Esophagus muscularis mucosa (tissue), 4 donors: Measurements from ENCODE around the gene DNER. TPM values are rescaled to one million over a fixed set of nuclear protein-coding genes. Genes with fewer than 3 reads are reported as not detected.

ENCODE experiments used
- DNase-seq: peaks from one replicate; pipeline ENCODE4 v3.0.0-alpha.2; 2017; ENCODE audit errors: extremely low spot score
- H3K27ac ChIP-seq, 4 donors: fragments of 200-600 bp; sonication (generic); replicated peaks in 1 of 4; 1 replicate in 3 of 4; 2 replicates in 1 of 4; pipeline ENCODE4 v1.5.1; 2016 to 2019; ENCODE audit warnings: mild to moderate bottlenecking in 1 of 4
- H3K27me3 ChIP-seq, 4 donors: fragments of 200-600 bp; sonication (generic); one replicate each; pipeline versions ENCODE4 v1.5.1 to v1.6.0; 2016 to 2019
- H3K36me3 ChIP-seq, 4 donors: fragments of 200-600 bp; sonication (generic); one replicate each; pipeline ENCODE4 v1.5.1; 2016 to 2019
- H3K4me1 ChIP-seq, 4 donors: fragments of 200-600 bp; sonication (generic); one replicate each; pipeline ENCODE4 v1.5.1; 2016 to 2019
- H3K4me3 ChIP-seq, 4 donors: fragments of 200-600 bp; sonication (generic); 1 replicate in 2 of 4; 2 replicates in 2 of 4; pipeline ENCODE4 v1.5.1; 2016 to 2019; ENCODE audit warnings: mild to moderate bottlenecking in 4 of 4, moderate library complexity in 1 of 4
- H3K9me3 ChIP-seq, 4 donors: fragments of 200-600 bp; sonication (generic); 1 replicate in 3 of 4; 2 replicates in 1 of 4; pipeline ENCODE4 v1.5.1; 2016 to 2019
- EP300 ChIP-seq: sonication (generic); formaldehyde crosslinking; IDR thresholded peaks from one replicate; pipeline ENCODE4 v1.6.1; 2017; ENCODE audit warnings: antibody characterized with exemption
- POLR2A ChIP-seq: fragments of 450-650 bp; IDR thresholded peaks from one replicate; pipeline ENCODE4 v1.6.1; 2017; ENCODE audit warnings: antibody characterized with exemption, moderate library complexity, mild to moderate bottlenecking, low read depth
- POLR2AphosphoS5 ChIP-seq, 2 donors: sonication (generic); formaldehyde crosslinking; IDR thresholded peaks; one replicate each; pipeline ENCODE4 v1.6.1; 2017; ENCODE audit warnings: antibody characterized with exemption in 2 of 2
- WGBS: methylation state at CpG from one replicate; pipeline ENCODE4 v1.1.5; 2018; 5-methylcytosine and 5-hydroxymethylcytosine counted together
- intact Hi-C: fragments of 100-400 bp; cut with DNase I; formaldehyde crosslinking; loops from one replicate; pipeline ENCODE4 v1.15.1; 2023
- total RNA-seq, 4 donors: library from RNA; depleted of rRNA; stranded (reverse); fragments of >200 nt; gene quantifications; one replicate each; pipeline versions ENCODE4 v1.1.0 to v1.2.1, GENCODE V29; 2016
- TF ChIP-seq, protein P1 (sequence below), 3 experiments: fragments of 200-600 bp in 2 of 3; fragments of 450-650 bp in 1 of 3; sonication (generic) in 2 of 3; IDR thresholded peaks; one replicate each; pipeline ENCODE4 v1.5.1; 2017 to 2019; ENCODE audit warnings: antibody characterized with exemption in 3 of 3, mild to moderate bottlenecking in 2 of 3, moderate library complexity in 1 of 3

The DNER gene
- total RNA-seq, 4 donors from 2014 or later, result 2.9 to 5.3 (median 4.6) TPM

DNA sequence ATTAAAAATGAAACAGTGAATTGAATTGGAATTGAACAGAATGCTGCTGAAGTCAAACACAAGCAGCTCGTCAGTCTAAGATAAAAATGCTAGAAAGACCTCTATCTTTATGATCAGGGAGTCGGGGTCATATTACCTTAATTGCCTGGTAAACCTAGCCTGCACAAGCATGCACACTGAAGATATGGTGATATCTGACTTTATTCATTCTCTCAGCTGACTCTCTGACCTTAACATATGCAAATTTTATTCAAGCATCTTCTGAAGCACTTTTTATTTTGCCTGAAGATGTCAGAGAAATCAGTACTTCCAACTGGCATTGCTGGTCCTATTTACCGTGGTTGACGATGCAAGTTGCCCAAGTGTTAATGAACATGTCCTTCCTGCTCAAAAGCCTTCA, 56.4 kb downstream of the DNER start:
- Histone ChIP-seq H3K36me3 (no peaks in the 10 kb centered on the region), H3K9me3 (no peaks in the 10 kb centered on the region), H3K27ac (no peak overlapping the region), H3K4me3 (no peak overlapping the region), H3K4me1 (no peaks in the 10 kb centered on the region), H3K27me3 (no peaks in the 10 kb centered on the region)
- intact Hi-C loops, result no loop called here
- DNase-seq, result no peak
- TF ChIP-seq EP300 (no peak), POLR2A (no peak), POLR2AphosphoS5 (IDR thresholded peaks at IDR 0.05) (no peak)
- TF ChIP-seq, protein P1, sequence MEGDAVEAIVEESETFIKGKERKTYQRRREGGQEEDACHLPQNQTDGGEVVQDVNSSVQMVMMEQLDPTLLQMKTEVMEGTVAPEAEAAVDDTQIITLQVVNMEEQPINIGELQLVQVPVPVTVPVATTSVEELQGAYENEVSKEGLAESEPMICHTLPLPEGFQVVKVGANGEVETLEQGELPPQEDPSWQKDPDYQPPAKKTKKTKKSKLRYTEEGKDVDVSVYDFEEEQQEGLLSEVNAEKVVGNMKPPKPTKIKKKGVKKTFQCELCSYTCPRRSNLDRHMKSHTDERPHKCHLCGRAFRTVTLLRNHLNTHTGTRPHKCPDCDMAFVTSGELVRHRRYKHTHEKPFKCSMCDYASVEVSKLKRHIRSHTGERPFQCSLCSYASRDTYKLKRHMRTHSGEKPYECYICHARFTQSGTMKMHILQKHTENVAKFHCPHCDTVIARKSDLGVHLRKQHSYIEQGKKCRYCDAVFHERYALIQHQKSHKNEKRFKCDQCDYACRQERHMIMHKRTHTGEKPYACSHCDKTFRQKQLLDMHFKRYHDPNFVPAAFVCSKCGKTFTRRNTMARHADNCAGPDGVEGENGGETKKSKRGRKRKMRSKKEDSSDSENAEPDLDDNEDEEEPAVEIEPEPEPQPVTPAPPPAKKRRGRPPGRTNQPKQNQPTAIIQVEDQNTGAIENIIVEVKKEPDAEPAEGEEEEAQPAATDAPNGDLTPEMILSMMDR (IDR thresholded peaks at IDR 0.05), result no peak
- WGBS, result 90% methylated on average over 4 of the region's 4 CpGs

DNA sequence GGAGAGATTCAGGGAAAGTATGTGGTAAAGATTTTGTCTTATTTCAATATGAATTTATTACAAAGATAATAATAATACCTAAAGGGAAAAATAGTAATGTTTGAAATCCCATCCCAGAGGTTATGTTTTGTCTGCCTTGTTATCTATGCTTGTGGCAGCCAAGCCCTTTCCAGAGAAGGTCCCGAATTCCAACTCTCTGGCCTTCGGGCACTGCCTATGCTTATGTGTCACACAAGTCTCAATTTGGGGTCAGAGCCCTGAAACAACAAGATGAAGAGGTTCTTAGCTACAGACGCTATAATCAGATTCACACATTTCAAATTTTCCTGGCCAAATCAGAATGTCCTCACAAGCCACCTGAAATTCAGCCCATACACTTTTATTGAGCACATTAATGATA, 59.9 kb downstream of the DNER start:
- Histone ChIP-seq H3K36me3 (no peaks in the 10 kb centered on the region), H3K9me3 (no peaks in the 10 kb centered on the region), H3K4me3 (no peak overlapping the region), H3K27ac (no peak overlapping the region), H3K4me1 (no peaks in the 10 kb centered on the region), H3K27me3 (peaks cover 0 to 11% (median 0%) of the 10 kb centered on the region in 4 donors)
- 84% methylated on average over 3 of the region's 3 CpGs for WGBS
- no peak for DNase-seq
- TF ChIP-seq POLR2A (no peak), POLR2AphosphoS5 (IDR thresholded peaks at IDR 0.05) (no peak), EP300 (no peak)
- TF ChIP-seq, protein P1 (IDR thresholded peaks at IDR 0.05), result no peak
- intact Hi-C loops, result no loop called here

DNA sequence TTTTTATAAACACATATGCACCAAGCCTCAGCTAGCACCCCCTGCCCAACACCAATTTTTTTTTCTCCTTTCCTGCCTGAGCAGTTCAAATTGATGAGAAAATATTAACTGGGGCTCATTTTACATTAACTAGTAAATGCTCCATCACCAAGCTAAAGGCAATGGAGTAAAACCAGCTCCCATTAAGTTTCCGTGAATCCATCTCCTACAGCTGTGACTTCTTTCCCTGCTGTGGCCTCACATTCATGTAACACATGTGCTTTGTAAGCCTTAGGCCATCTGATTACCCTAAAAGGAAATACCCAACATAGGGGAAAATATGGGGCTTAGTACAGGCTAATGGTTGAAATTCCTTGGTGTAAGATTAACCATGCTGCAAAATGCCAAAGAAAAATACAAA, 60.8 kb downstream of the DNER start:
- TF ChIP-seq POLR2AphosphoS5 (IDR thresholded peaks at IDR 0.05) (no peak), POLR2A (no peak), EP300 (no peak)
- TF ChIP-seq, protein P1 (IDR thresholded peaks at IDR 0.05), result no peak
- no peak for DNase-seq
- no peak overlapping the region for H3K4me3 ChIP-seq
- WGBS, result 52% methylated on average over 1 of the region's 1 CpG
- no peak overlapping the region for H3K27ac ChIP-seq
- peaks cover 0 to 11% (median 0%) of the 10 kb centered on the region in 4 donors for H3K27me3 ChIP-seq
- no peaks in the 10 kb centered on the region for H3K36me3 ChIP-seq
- H3K4me1 ChIP-seq, result no peaks in the 10 kb centered on the region
- no peaks in the 10 kb centered on the region for H3K9me3 ChIP-seq
- intact Hi-C loops, result no loop called here

DNA sequence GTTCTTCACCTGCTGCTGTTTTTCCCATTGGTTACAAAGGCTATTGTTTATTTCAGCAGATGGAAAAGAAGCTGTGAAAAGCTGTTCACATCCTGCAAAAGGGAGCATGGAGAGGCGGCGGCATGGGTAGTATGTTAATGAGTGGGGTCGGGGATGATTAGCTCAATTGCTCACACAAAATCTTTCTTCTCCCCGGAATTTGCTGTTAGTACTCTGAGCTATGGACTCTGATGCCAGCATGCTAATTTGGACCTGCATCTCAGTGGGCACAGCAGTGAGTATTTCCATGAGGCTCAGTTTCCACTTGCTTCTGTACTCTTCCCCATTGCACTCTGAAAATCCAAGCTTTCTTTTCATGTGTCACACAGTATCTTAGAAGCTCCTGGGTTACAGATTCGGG, 61.6 kb downstream of the DNER start:
- Histone ChIP-seq H3K4me3 (no peak overlapping the region), H3K27ac (no peak overlapping the region), H3K27me3 (peaks cover 0 to 11% (median 0%) of the 10 kb centered on the region in 4 donors), H3K36me3 (no peaks in the 10 kb centered on the region), H3K9me3 (no peaks in the 10 kb centered on the region), H3K4me1 (no peaks in the 10 kb centered on the region)
- TF ChIP-seq EP300, result no peak
- TF ChIP-seq, protein P1 (IDR thresholded peaks at IDR 0.05), result no peak
- TF ChIP-seq POLR2AphosphoS5 (IDR thresholded peaks at IDR 0.05), result no peak
- no peak for TF ChIP-seq POLR2A
- DNase-seq, result no peak
- intact Hi-C loops, result no loop called here
- WGBS, result 74% methylated on average over 5 of the region's 5 CpGs

DNA sequence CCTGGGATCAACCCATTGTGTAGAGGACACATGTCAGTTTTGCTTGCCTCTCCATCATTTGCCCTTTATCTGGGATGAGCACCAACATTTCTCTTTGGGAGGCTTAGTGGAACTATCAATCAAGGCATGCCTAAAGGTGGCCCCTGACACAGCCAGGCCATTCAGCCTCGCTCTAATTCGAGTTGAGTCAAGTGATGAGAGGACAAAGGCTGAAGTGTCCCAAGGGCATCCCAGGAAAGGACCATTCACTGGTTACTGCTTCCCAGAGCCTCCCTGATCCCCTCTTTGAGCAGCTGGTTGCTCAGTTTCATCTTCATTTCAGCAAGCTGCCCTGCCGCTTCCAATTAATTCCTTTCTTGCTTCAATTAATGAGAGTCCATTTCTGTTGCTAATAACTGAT, 63.5 kb downstream of the DNER start:
- Histone ChIP-seq H3K36me3 (no peaks in the 10 kb centered on the region), H3K4me3 (no peak overlapping the region), H3K4me1 (no peaks in the 10 kb centered on the region), H3K27ac (no peak overlapping the region), H3K27me3 (peaks cover 0 to 11% (median 0%) of the 10 kb centered on the region in 4 donors), H3K9me3 (no peaks in the 10 kb centered on the region)
- intact Hi-C loops, result no loop called here
- no peak for DNase-seq
- TF ChIP-seq EP300 (no peak), POLR2A (no peak), POLR2AphosphoS5 (IDR thresholded peaks at IDR 0.05) (no peak)
- TF ChIP-seq, protein P1 (IDR thresholded peaks at IDR 0.05), result no peak
- WGBS, result 74% methylated on average over 3 of the region's 3 CpGs
